ENCODE measurements around the gene RILP. TPM values are rescaled to one million over a fixed set of nuclear protein-coding genes. Genes with fewer than 3 reads are reported as not detected.

Gene RILP
- total RNA-seq, 1 experiment from 2014 or later = 11.6 TPM

- Histone ChIP-seq H3K9me2 (ENCODE audit: insufficient read depth) (no peaks in the 10 kb centered on the region), H3K27ac (ENCODE audit: low read depth, low read length) (no peak overlapping the region), H3K36me3 (ENCODE audit: control insufficient read depth in 1 of 2, insufficient read depth in 2 of 2, low read length in 2 of 2) (no peaks in the 10 kb centered on the region), H3K4me1 (ENCODE audit: control insufficient read depth in 1 of 2, insufficient read depth in 2 of 2, low read length in 2 of 2) (no peaks in the 10 kb centered on the region), H3K9ac (ENCODE audit: low read length) (no peak overlapping the region), H3K9me3 (ENCODE audit: control insufficient read depth in 1 of 2, insufficient read depth in 1 of 2, low read depth in 1 of 2, low read length in 2 of 2) (no peaks in the 10 kb centered on the region), H4K20me1 (ENCODE audit: insufficient read depth) (no peaks in the 10 kb centered on the region), H3K4me3 (replicated peaks in 1 of 2; ENCODE audit: low read depth in 1 of 2, low read length in 2 of 2) (no peak overlapping the region), H3K4me2 (ENCODE audit: low read length) (no peak overlapping the region), H3K79me2 (ENCODE audit: insufficient read depth, low read length) (no peaks in the 10 kb centered on the region), H2AFZ (ENCODE audit: low read depth, low read length, poor library complexity, severe bottlenecking) (no peak overlapping the region), H3K27me3 (ENCODE audit: insufficient read depth, low read length) (no peaks in the 10 kb centered on the region)
- ATAC-seq (no peak), DNase-seq (ENCODE audit: low read depth, low spot score) (no peak)
- ChIA-PET RAD21 (ENCODE audit: low non-redundant PET in 1 of 2, low total read pairs in 2 of 2, uncharacterized antibody in 2 of 2, unreplicated experiment in 2 of 2) (no interaction called here), CTCF (no interaction called here), POLR2A (no interaction called here)
- no TSS peak for BruUV-seq (replicated peaks)
- TF ChIP-seq CEBPB (IDR thresholded peaks at IDR 0.05; ENCODE audit: low read depth) = no peak
- intact Hi-C loops (cut with micrococcal nuclease) = no loop called here
Measured at GRCh38 chr17:1693339-1693738, 43.7 kb upstream of the RILP start.

GRCh38 chr17:1690544-1691221, 41.0 kb upstream of the RILP start:
- ChIA-PET RAD21 (ENCODE audit: low non-redundant PET in 1 of 2, low total read pairs in 2 of 2, uncharacterized antibody in 2 of 2, unreplicated experiment in 2 of 2) (no interaction called here), CTCF (no interaction called here), POLR2A (no interaction called here)
- Histone ChIP-seq H3K27me3 (ENCODE audit: insufficient read depth, low read length) (no peaks in the 10 kb centered on the region), H4K20me1 (ENCODE audit: insufficient read depth) (no peaks in the 10 kb centered on the region), H3K4me3 (replicated peaks in 1 of 2; ENCODE audit: low read depth in 1 of 2, low read length in 2 of 2) (no peak overlapping the region), H3K27ac (ENCODE audit: low read depth, low read length) (no peak overlapping the region), H3K4me2 (ENCODE audit: low read length) (no peak overlapping the region), H3K9ac (ENCODE audit: low read length) (no peak overlapping the region), H3K36me3 (ENCODE audit: control insufficient read depth in 1 of 2, insufficient read depth in 2 of 2, low read length in 2 of 2) (no peaks in the 10 kb centered on the region), H3K79me2 (ENCODE audit: insufficient read depth, low read length) (no peaks in the 10 kb centered on the region), H3K9me3 (ENCODE audit: control insufficient read depth in 1 of 2, insufficient read depth in 1 of 2, low read depth in 1 of 2, low read length in 2 of 2) (no peaks in the 10 kb centered on the region), H3K4me1 (ENCODE audit: control insufficient read depth in 1 of 2, insufficient read depth in 2 of 2, low read length in 2 of 2) (peaks cover 8 to 11% of the 10 kb centered on the region in 2 experiments), H3K9me2 (ENCODE audit: insufficient read depth) (no peaks in the 10 kb centered on the region), H2AFZ (ENCODE audit: low read depth, low read length, poor library complexity, severe bottlenecking) (no peak overlapping the region)
- no TSS peak for BruUV-seq (replicated peaks)
- DNase-seq (ENCODE audit: low read depth, low spot score) (no peak), ATAC-seq (no peak)
- intact Hi-C loops (cut with micrococcal nuclease) = no loop called here
- TF ChIP-seq CBX3 (IDR thresholded peaks at IDR 0.05; ENCODE audit: low read depth) (no peak), EZH2phosphoT487 (IDR thresholded peaks at IDR 0.05; ENCODE audit: borderline replicate concordance) (no peak), MAX (IDR thresholded peaks at IDR 0.05) (no peak), EZH2 (IDR thresholded peaks at IDR 0.05) (no peak), POLR2A (IDR thresholded peaks at IDR 0.05; ENCODE audit: borderline replicate concordance, extremely low read depth, insufficient read depth, insufficient read length) (no peak), RAD21 (IDR thresholded peaks at IDR 0.05; ENCODE audit: low read depth) (no peak), CTCF (IDR thresholded peaks at IDR 0.05 in 2 of 3, conservative IDR thresholded peaks at IDR 0.05 in 1 of 3; ENCODE audit: borderline replicate concordance in 1 of 3, insufficient read depth in 1 of 3, low read depth in 2 of 3, low read length in 2 of 3) (no peak), YY1 (IDR thresholded peaks at IDR 0.05; ENCODE audit: extremely low read depth, insufficient replicate concordance, low read depth, low read length) (no peak), SIN3A (IDR thresholded peaks at IDR 0.05; ENCODE audit: low read depth) (no peak), REST (IDR thresholded peaks at IDR 0.05; ENCODE audit: low read depth) (no peak), TCF7L2 (IDR thresholded peaks at IDR 0.05; ENCODE audit: borderline replicate concordance, extremely low read depth, insufficient read depth, insufficient read length) (no peak), EGR1 (IDR thresholded peaks at IDR 0.05; ENCODE audit: low read depth) (no peak), ELF1 (IDR thresholded peaks at IDR 0.05; ENCODE audit: borderline replicate concordance, low read depth) (no peak), SRF (IDR thresholded peaks at IDR 0.05; ENCODE audit: low read depth) (no peak), FOSL1 (IDR thresholded peaks at IDR 0.05; ENCODE audit: low read depth) (no peak), SP1 (IDR thresholded peaks at IDR 0.05; ENCODE audit: low read depth) (no peak)

Data from HCT116 (cell line).